NCI-H69 (cell line): Measurements from ENCODE around the gene MB21D2.

Experiments used
- DNase-seq: peaks from one replicate; lab custom pipeline; 2025; lab: John Stamatoyannopoulos, UW

Gene MB21D2

DNA sequence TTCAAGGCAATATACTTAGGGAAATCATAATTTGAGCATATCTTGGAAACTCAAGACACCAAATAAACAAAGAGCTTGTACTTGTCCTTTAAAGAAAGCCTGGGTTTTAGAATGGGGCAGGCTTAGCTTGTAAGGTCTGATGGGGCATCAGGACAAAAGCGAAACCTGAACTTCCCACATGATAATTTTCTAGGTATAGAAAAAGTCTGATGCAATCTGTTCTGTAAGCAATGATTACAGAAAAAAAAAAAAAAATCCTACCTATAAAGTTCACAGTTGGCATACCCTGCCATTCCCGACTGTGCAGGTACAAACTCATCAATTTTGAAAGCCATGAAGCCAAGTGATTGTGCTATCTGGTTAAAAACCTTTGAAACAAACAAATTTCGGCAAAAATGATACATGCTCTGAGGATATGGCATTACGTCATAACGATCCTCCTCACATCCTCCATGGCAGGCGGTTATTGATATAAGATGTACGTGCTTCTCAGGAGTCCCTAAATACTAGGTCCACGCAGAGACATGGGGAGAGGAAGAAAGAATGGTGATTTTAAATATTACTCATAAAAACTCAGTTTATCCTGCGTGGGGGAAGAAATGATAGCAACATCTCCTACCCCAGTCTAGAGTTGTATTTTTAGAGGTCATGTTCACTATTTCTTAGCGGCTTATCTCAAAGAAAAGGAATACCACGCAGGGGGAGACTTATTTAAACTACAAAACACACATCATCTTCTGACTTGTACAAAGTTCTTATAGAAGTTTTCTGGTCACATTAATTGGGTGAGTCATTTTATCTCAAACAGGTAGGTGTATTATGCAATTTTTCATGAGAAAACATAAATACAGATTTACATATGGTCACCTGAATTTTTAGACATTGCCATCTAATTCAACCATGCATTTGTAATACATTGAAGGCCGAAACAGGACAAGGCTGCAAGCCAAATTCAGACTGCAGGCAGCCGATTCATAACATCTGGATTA, 27.0 kb downstream of the MB21D2 start:
- DNase-seq: no peak

- DNase-seq: no peak
Observed at GRCh38 chr3:192889679-192890078, 28.0 kb downstream of the MB21D2 start.

GRCh38 chr3:192888190-192888589, 29.5 kb downstream of the MB21D2 start:
- no peak for DNase-seq

- DNase-seq: no peak
Observed at GRCh38 chr3:192887701-192888100, 30.0 kb downstream of the MB21D2 start.

DNA sequence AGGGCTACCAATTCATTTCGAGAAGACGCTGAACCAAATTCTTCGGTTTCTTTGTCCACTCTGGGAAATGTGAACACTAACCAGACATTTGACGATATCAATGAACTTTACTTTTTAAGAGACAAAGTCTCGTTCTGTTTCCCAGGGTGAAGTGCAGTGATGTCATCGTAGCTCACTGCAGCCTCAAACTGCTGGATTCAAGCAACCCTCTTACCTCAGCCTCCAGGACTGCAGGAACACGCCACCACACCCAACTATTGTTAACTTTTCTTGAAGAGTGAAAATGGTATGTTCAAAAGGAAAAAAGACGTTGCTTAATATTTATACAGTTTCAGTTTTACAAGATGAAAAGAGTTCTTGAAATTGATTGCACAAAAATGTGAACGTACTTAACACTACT, 30.6 kb downstream of the MB21D2 start:
- DNase-seq: no peak

GRCh38 chr3:192884777-192885773, 32.6 kb downstream of the MB21D2 start:
- DNase-seq: no peak

GRCh38 chr3:192883512-192883911, 34.1 kb downstream of the MB21D2 start:
- DNase-seq: no peak

- DNase-seq: no peak
Observed at GRCh38 chr3:192881159-192881786, 36.4 kb downstream of the MB21D2 start.

GRCh38 chr3:192880313-192880712, 37.3 kb downstream of the MB21D2 start:
- DNase-seq: no peak

DNA sequence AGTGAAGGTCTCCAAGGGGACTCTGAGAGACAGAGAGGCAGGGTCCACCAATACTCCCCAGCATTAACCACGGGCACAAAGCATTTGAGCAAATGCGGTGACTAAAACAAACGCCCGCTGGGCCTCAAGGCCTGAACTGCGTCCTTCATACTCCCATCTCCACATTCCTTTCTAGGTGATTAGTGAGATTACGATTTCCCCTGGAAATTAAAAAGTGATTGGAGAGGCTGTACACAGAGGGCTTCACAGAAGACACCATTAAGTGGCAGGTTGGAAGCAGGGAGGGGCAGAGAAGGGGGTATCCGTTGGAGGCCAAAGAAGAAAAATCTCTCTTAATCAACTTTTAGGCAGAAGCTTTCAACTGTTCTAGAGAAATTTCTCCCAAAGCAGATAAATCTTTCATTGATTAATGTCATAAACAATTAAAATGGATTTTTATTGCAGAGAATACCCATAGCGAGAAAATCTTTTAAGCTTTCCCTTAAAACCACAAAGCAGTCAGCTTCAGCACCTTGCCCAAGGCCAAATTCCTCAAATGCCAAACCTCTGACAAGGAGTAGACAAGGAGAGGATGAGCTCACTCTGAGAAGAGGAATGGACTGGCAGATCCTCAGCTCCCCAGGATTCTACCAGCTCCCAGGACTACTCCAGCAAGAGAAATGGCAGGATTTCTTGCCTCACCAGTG, 38.2 kb downstream of the MB21D2 start:
- DNase-seq: no peak

DNA sequence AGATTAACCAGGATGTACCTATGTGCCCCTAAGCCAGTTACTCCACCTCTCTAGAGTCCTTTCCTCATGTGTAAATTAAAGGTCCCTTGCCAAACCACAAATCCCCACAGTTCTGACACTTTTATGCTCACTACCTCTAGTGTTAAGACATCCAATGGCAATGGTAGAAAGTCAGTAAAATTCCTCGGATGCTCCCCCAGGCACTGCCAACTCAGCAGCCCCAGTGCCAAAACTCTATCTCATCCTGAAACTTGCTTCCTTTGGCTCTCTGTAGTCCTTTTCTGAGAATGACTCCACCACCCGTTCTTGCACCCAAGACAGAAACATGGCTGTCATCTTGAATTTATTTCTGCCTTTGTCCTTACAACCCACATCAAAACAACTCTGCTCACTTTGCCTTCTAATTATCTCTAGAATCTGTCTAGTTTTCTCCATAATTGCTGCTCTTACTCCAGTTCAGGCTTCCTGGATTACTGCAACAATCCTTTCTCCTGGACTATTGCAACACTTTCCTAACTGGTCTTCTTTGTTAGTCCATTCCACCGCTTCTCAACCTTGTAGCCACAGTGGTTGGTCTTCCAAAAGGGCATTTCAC, 41.6 kb downstream of the MB21D2 start:
- DNase-seq: no peak

GRCh38 chr3:192870822-192871221, 46.8 kb downstream of the MB21D2 start:
- DNase-seq: no peak

DNA sequence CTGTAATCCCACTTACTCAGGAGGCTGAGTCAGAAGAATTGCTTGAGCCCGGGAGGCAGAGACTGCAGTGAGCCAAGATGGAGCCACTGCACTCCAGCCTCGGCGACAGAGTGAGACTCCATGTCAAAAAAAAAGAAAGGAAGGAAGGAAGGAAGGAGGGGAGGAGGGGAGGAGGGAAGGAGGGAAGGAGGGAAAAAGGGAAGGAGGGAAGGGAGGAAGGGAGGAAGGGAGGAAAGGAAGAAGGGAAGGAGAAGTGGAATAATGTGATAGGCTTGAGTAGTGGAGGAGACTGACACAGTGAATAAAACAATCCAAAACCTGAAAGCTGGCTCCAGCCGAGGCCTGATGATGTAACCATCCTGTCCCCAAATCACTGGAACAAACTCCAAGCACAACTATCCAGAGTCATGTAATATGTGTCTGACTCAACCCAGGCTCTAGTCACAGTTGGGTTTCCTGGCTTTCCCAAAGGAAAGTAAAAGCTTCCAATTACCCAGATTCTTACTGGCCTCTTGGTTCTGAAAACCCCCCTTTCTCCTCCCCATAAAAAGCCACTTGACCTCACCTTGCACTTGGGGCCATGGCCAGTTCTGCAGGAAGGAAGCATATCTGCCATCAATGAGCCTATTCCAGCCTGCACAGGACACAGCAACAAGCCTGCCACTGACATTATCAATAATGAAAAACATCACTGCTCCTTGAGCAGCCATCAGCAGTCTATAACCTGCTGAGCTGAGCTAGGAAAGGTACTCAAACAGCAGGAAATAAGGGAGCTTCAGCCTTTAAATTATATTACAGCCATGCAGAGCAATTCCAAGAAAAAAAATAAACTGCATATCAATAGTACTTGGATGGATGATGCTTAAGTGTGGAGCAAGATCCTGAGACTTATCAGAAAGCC, 48.3 kb downstream of the MB21D2 start:
- no peak for DNase-seq

GRCh38 chr3:192867645-192868044, 50.0 kb downstream of the MB21D2 start:
- DNase-seq: no peak

DNA sequence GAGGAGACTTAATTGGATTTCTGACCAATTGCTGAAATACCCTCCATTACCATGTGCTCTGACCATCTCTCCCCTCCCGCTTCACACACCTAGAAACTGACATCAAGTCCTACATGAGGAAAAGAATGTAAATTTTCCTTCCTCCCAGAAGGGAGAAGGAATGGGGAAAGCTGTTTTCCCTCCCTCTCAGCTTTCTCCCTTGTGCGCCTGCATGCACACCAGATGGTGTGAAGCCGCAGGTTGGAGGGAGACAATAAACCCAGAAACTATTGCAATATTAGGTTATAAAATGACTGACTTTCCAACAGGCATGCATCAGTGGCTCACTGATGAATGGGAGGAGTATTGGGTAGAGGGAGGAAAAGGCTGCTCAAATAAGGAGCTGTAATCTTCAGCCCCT, 50.9 kb downstream of the MB21D2 start:
- DNase-seq: no peak

GRCh38 chr3:192864941-192865340, 52.7 kb downstream of the MB21D2 start:
- no peak for DNase-seq

- DNase-seq: no peak
Observed at GRCh38 chr3:192863091-192863420, 54.6 kb downstream of the MB21D2 start.

DNA sequence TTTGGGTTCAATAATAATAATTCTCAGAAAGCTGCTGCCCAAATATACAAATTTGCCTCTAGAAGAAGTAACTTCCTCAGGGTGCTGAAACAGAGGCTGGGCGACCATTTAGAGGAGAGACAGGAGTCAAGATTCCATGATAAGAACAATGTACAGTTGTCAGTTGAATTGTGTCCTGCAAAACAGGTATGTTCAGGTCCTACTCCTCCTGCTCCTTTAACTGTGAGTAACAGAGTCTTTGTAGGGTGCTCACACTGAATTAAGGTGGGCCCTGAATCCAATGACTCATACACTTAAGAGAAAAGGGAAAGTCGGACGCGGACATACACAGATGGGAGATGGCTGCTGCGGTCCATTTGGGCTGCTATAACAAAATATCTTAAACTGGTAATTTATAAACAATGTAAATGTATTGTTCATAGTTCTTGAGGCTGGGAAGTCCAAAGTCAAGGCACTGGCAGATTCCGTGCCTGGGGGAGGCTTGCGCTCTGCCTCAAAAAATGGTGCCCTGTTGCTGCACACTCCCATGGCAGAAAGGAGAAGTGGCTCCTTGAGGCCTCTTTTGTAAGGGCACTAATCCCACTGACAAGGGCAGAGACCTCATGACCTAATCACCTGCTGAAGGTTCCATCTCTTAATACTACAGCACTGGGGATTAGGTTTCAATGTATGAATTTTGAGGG, 55.1 kb downstream of the MB21D2 start:
- no peak for DNase-seq

- DNase-seq: no peak
Observed at GRCh38 chr3:192861972-192862371, 55.7 kb downstream of the MB21D2 start.

DNA sequence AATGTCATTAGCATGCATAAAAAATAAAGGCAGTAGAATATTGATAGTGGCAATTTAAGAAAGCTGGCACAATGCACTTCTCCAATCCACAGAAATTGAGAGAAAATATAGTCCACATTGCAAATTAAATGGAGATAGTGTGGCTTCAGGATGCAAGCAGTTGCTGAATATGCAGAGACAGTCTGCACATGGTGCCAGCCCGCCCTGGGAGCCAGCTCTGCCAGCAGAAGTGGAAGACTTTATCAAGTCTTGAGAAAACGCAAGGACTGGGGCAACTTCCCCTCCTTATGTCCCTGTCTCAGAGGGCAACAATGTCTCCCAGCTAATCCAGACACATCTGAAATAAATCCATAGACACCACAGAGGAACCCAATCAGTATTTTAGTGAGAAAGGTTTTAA, 57.2 kb downstream of the MB21D2 start:
- no peak for DNase-seq
